ENCODE measurements around the gene PLEKHB1. TPM values are rescaled to one million over a fixed set of nuclear protein-coding genes. Genes with fewer than 3 reads are reported as not detected.
A peak's percentile ranks its signal among the peaks of the same experiment; 100 is the strongest.

The PLEKHB1 gene
- polyA plus RNA-seq, 1 donor (not counting 4 experiments of a cell fraction or from before 2014, with no cell fraction given), result not detected

- Histone ChIP-seq H3K9me3 (ENCODE audit: control insufficient read depth, low read depth, low read length) (no peaks in the 10 kb centered on the region), H3K4me3 (ENCODE audit: control insufficient read depth in 2 of 3, extremely low read depth in 1 of 3, insufficient read depth in 2 of 3, low read depth in 1 of 3, low read length in 3 of 3) (no peak overlapping the region), H4K20me1 (ENCODE audit: control insufficient read depth, extremely low read depth, insufficient read depth, low read length) (no peaks in the 10 kb centered on the region), H3K79me2 (ENCODE audit: control insufficient read depth, insufficient read depth, low read length) (no peaks in the 10 kb centered on the region), H3K4me2 (ENCODE audit: control insufficient read depth, extremely low read depth, insufficient read depth, low read depth, low read length) (no peak overlapping the region), H3K9ac (ENCODE audit: control insufficient read depth, extremely low read depth, insufficient read depth, low read length) (no peak overlapping the region), H3K36me3 (ENCODE audit: control insufficient read depth in 2 of 2, extremely low read depth in 1 of 2, insufficient read depth in 2 of 2, low read length in 2 of 2) (no peaks in the 10 kb centered on the region), H3K27me3 (ENCODE audit: control insufficient read depth, extremely low read depth, insufficient read depth, low read length) (peaks cover 16% of the 10 kb centered on the region), H3K27ac (ENCODE audit: control insufficient read depth, insufficient read depth, low read length) (no peak overlapping the region), H2AFZ (ENCODE audit: control insufficient read depth, low read length) (no peak overlapping the region), H3K4me1 (ENCODE audit: control insufficient read depth, extremely low read depth, insufficient read depth, low read length) (peaks cover 3% of the 10 kb centered on the region), H3K9me1 (ENCODE audit: control insufficient read depth, extremely low read depth, insufficient read depth, low read length) (no peaks in the 10 kb centered on the region)
- DNase-seq (ENCODE audit: low read depth, low spot score) (no peak), FAIRE-seq (no peak)
- TF ChIP-seq EZH2 (IDR thresholded peaks at IDR 0.05; ENCODE audit: low read length), result no peak
- TF ChIP-seq CTCF (optimal IDR thresholded peaks at IDR 0.05 in 1 of 3, IDR thresholded peaks at IDR 0.05 in 1 of 3, conservative IDR thresholded peaks at IDR 0.05 in 1 of 3; ENCODE audit: extremely low read depth in 1 of 3, insufficient read depth in 2 of 3, low read length in 3 of 3), result no peak
- dilution Hi-C loops (cut with MboI; ENCODE audit: extremely low pct_ligation_motif_present, low sequenced_read_pairs), result no loop called here
Observed at GRCh38 chr11:73641668-73642067, 4.7 kb upstream of the PLEKHB1 start.

- DNase-seq (ENCODE audit: low read depth, low spot score) (no peak), FAIRE-seq (no peak)
- Histone ChIP-seq H3K9me3 (ENCODE audit: control insufficient read depth, low read depth, low read length) (no peaks in the 10 kb centered on the region), H4K20me1 (ENCODE audit: control insufficient read depth, extremely low read depth, insufficient read depth, low read length) (no peaks in the 10 kb centered on the region), H3K4me3 (ENCODE audit: control insufficient read depth in 2 of 3, extremely low read depth in 1 of 3, insufficient read depth in 2 of 3, low read depth in 1 of 3, low read length in 3 of 3) (peak overlapping the region in 1 of 3 experiments; percentile 49), H2AFZ (ENCODE audit: control insufficient read depth, low read length) (no peak overlapping the region), H3K4me1 (ENCODE audit: control insufficient read depth, extremely low read depth, insufficient read depth, low read length) (peaks cover 14% of the 10 kb centered on the region), H3K27ac (ENCODE audit: control insufficient read depth, insufficient read depth, low read length) (no peak overlapping the region), H3K4me2 (ENCODE audit: control insufficient read depth, extremely low read depth, insufficient read depth, low read depth, low read length) (peak overlapping the region; percentile 38), H3K79me2 (ENCODE audit: control insufficient read depth, insufficient read depth, low read length) (no peaks in the 10 kb centered on the region), H3K9me1 (ENCODE audit: control insufficient read depth, extremely low read depth, insufficient read depth, low read length) (no peaks in the 10 kb centered on the region), H3K9ac (ENCODE audit: control insufficient read depth, extremely low read depth, insufficient read depth, low read length) (no peak overlapping the region), H3K36me3 (ENCODE audit: control insufficient read depth in 2 of 2, extremely low read depth in 1 of 2, insufficient read depth in 2 of 2, low read length in 2 of 2) (no peaks in the 10 kb centered on the region), H3K27me3 (ENCODE audit: control insufficient read depth, extremely low read depth, insufficient read depth, low read length) (peaks cover 26% of the 10 kb centered on the region)
- TF ChIP-seq EZH2 (IDR thresholded peaks at IDR 0.05; ENCODE audit: low read length) (no peak), CTCF (optimal IDR thresholded peaks at IDR 0.05 in 1 of 3, IDR thresholded peaks at IDR 0.05 in 1 of 3, conservative IDR thresholded peaks at IDR 0.05 in 1 of 3; ENCODE audit: extremely low read depth in 1 of 3, insufficient read depth in 2 of 3, low read length in 3 of 3) (no peak)
- dilution Hi-C loops (cut with MboI; ENCODE audit: extremely low pct_ligation_motif_present, low sequenced_read_pairs), result no loop called here
Observed at GRCh38 chr11:73645121-73645969, 1.0 kb upstream of the PLEKHB1 start.

Measured in keratinocyte (primary cell).